ENCODE results near the gene MAGT1. TPM values are rescaled to one million over a fixed set of nuclear protein-coding genes. Genes with fewer than 3 reads are reported as not detected.

Gene MAGT1
- total and polyA plus RNA-seq, 2 experiments from 2014 or later, result 23.4 to 42.2 TPM

- H3K36me3 Mint-ChIP-seq (ENCODE audit: low read depth), result no peaks in the 10 kb centered on the region
- no peak overlapping the region for H3K4me2 ChIP-seq
- H4K20me1 ChIP-seq (replicated peaks; ENCODE audit: insufficient read depth), result no peaks in the 10 kb centered on the region
- H3K4me3 Mint-ChIP-seq, result no peak overlapping the region
- H3K9me2 ChIP-seq (ENCODE audit: insufficient read depth), result no peaks in the 10 kb centered on the region
- H3K4me1 Mint-ChIP-seq, result no peaks in the 10 kb centered on the region
- ATAC-seq, result no peak
- H2AFZ ChIP-seq, result no peak overlapping the region
- H3K27me3 ChIP-seq (ENCODE audit: insufficient read depth), result no peaks in the 10 kb centered on the region
- no peaks in the 10 kb centered on the region for H3K9me3 Mint-ChIP-seq
- TF ChIP-seq EZH2phosphoT487 (IDR thresholded peaks at IDR 0.05; ENCODE audit: unreplicated experiment) (no peak), CREB1 (CRISPR knock-in tag; IDR thresholded peaks at IDR 0.05; ENCODE audit: low read depth) (no peak), ZNF462 (CRISPR knock-in tag; IDR thresholded peaks at IDR 0.05) (no peak), JUNB (IDR thresholded peaks at IDR 0.05; ENCODE audit: unreplicated experiment) (no peak), ZNF114 (CRISPR knock-in tag; IDR thresholded peaks at IDR 0.05) (no peak), STAT1 (IDR thresholded peaks at IDR 0.05; ENCODE audit: unreplicated experiment) (no peak), POLR2AphosphoS5 (IDR thresholded peaks at IDR 0.05; ENCODE audit: low read depth) (no peak), EZH2 (IDR thresholded peaks at IDR 0.05; ENCODE audit: low read depth, unreplicated experiment) (no peak), ZNF331 (CRISPR knock-in tag; IDR thresholded peaks at IDR 0.05; ENCODE audit: low read depth) (no peak), NANOG (IDR thresholded peaks at IDR 0.05; ENCODE audit: borderline replicate concordance) (no peak)
- TF ChIP-seq, protein P1, sequence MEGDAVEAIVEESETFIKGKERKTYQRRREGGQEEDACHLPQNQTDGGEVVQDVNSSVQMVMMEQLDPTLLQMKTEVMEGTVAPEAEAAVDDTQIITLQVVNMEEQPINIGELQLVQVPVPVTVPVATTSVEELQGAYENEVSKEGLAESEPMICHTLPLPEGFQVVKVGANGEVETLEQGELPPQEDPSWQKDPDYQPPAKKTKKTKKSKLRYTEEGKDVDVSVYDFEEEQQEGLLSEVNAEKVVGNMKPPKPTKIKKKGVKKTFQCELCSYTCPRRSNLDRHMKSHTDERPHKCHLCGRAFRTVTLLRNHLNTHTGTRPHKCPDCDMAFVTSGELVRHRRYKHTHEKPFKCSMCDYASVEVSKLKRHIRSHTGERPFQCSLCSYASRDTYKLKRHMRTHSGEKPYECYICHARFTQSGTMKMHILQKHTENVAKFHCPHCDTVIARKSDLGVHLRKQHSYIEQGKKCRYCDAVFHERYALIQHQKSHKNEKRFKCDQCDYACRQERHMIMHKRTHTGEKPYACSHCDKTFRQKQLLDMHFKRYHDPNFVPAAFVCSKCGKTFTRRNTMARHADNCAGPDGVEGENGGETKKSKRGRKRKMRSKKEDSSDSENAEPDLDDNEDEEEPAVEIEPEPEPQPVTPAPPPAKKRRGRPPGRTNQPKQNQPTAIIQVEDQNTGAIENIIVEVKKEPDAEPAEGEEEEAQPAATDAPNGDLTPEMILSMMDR (conservative IDR thresholded peaks at IDR 0.05; ENCODE audit: low read depth in 2 of 2), result no peak
- TF ChIP-seq, protein P2, sequence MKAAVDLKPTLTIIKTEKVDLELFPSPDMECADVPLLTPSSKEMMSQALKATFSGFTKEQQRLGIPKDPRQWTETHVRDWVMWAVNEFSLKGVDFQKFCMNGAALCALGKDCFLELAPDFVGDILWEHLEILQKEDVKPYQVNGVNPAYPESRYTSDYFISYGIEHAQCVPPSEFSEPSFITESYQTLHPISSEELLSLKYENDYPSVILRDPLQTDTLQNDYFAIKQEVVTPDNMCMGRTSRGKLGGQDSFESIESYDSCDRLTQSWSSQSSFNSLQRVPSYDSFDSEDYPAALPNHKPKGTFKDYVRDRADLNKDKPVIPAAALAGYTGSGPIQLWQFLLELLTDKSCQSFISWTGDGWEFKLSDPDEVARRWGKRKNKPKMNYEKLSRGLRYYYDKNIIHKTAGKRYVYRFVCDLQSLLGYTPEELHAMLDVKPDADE (IDR thresholded peaks at IDR 0.05), result no peak
- TF ChIP-seq, protein P3, sequence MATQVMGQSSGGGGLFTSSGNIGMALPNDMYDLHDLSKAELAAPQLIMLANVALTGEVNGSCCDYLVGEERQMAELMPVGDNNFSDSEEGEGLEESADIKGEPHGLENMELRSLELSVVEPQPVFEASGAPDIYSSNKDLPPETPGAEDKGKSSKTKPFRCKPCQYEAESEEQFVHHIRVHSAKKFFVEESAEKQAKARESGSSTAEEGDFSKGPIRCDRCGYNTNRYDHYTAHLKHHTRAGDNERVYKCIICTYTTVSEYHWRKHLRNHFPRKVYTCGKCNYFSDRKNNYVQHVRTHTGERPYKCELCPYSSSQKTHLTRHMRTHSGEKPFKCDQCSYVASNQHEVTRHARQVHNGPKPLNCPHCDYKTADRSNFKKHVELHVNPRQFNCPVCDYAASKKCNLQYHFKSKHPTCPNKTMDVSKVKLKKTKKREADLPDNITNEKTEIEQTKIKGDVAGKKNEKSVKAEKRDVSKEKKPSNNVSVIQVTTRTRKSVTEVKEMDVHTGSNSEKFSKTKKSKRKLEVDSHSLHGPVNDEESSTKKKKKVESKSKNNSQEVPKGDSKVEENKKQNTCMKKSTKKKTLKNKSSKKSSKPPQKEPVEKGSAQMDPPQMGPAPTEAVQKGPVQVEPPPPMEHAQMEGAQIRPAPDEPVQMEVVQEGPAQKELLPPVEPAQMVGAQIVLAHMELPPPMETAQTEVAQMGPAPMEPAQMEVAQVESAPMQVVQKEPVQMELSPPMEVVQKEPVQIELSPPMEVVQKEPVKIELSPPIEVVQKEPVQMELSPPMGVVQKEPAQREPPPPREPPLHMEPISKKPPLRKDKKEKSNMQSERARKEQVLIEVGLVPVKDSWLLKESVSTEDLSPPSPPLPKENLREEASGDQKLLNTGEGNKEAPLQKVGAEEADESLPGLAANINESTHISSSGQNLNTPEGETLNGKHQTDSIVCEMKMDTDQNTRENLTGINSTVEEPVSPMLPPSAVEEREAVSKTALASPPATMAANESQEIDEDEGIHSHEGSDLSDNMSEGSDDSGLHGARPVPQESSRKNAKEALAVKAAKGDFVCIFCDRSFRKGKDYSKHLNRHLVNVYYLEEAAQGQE (IDR thresholded peaks at IDR 0.05; ENCODE audit: unreplicated experiment), result no peak
- H3K4me1 ChIP-seq (ENCODE audit: insufficient read depth), result no peaks in the 10 kb centered on the region
- DNase-seq (ENCODE audit: low spot score), result no peak
- no peaks in the 10 kb centered on the region for H3K27me3 Mint-ChIP-seq (ENCODE audit: insufficient read depth, low read depth, poor library complexity)
- H3K27ac ChIP-seq (ENCODE audit: low read depth), result no peak overlapping the region
- H3F3A ChIP-seq (replicated peaks; ENCODE audit: low read depth), result no peaks in the 10 kb centered on the region
- H3K4me3 ChIP-seq, result no peak overlapping the region
- no peak overlapping the region for H3K27ac Mint-ChIP-seq
- no peaks in the 10 kb centered on the region for H3K36me3 ChIP-seq (ENCODE audit: insufficient read depth)
- no peaks in the 10 kb centered on the region; the same call in 1 of the 2 replicates for H3K79me2 ChIP-seq (replicated peaks; ENCODE audit: insufficient read depth)
These were observed 22.2 kb upstream of the MAGT1 start for GRCh38 chrX:77917294-77917933.

Data from GM23338 (cell line).